ENCODE measurements around the gene RNF225. TPM values are rescaled to one million over a fixed set of nuclear protein-coding genes. Genes with fewer than 3 reads are reported as not detected.
"Not testable (repeated sequence)": the region's sequence is repeated elsewhere in the genome, so short reads cannot be mapped to it uniquely, and the experiment has no call there.

Gene RNF225
- polyA plus RNA-seq, 4 donors = not detected

- peak; percentile 87 to 98 (median 94) for DNase-seq (ENCODE audit: low read depth in 4 of 4, low spot score in 2 of 4)
Observed at GRCh38 chr19:58386576-58387337, 8.7 kb upstream of the RNF225 start, which contains the start of gene RPS5. Gene RPS5, plus strand, starts transcription at chr19:58387269. Its CDS starts 869 bp downstream, at chr19:58388138.

GRCh38 chr19:58387338-58388174, 7.9 kb upstream of the RNF225 start:
- no peak for DNase-seq (ENCODE audit: low read depth in 4 of 4, low spot score in 2 of 4)

- DNase-seq (ENCODE audit: low read depth in 4 of 4, low spot score in 2 of 4) = no peak
Observed at GRCh38 chr19:58388175-58388526, 7.3 kb upstream of the RNF225 start.

GRCh38 chr19:58392945-58393724, 2.3 kb upstream of the RNF225 start:
- DNase-seq (ENCODE audit: low read depth in 4 of 4, low spot score in 2 of 4) = no peak

- DNase-seq (ENCODE audit: low read depth in 4 of 4, low spot score in 2 of 4) = no peak
Observed at GRCh38 chr19:58393725-58394033, 1.8 kb upstream of the RNF225 start.

- DNase-seq (ENCODE audit: low read depth in 4 of 4, low spot score in 2 of 4) = no peak
Observed at GRCh38 chr19:58394821-58395219, 636 bp upstream of the RNF225 start.

GRCh38 chr19:58395979-58396627, 647 bp downstream of the RNF225 start:
- no peak for DNase-seq (ENCODE audit: low read depth in 4 of 4, low spot score in 2 of 4)

- no peak for DNase-seq (ENCODE audit: low read depth in 4 of 4, low spot score in 2 of 4)
Observed at GRCh38 chr19:58396691-58397532, 1.5 kb downstream of the RNF225 start.

GRCh38 chr19:58397533-58398037, 2.1 kb downstream of the RNF225 start:
- no peak for DNase-seq (ENCODE audit: low read depth in 4 of 4, low spot score in 2 of 4)

- DNase-seq (ENCODE audit: low read depth in 4 of 4, low spot score in 2 of 4) = no peak
Observed at GRCh38 chr19:58398087-58398486, 2.6 kb downstream of the RNF225 start.

GRCh38 chr19:58398545-58398944, 3.1 kb downstream of the RNF225 start:
- no peak for DNase-seq (ENCODE audit: low read depth in 4 of 4, low spot score in 2 of 4)

- no peak for DNase-seq (ENCODE audit: low read depth in 4 of 4, low spot score in 2 of 4)
Observed at GRCh38 chr19:58399903-58400302, 4.4 kb downstream of the RNF225 start.

GRCh38 chr19:58400316-58400915, 5.0 kb downstream of the RNF225 start:
- DNase-seq (ENCODE audit: low read depth in 4 of 4, low spot score in 2 of 4) = no peak

GRCh38 chr19:58400916-58401839, 5.7 kb downstream of the RNF225 start:
- DNase-seq (ENCODE audit: low read depth in 4 of 4, low spot score in 2 of 4) = peak; percentile 89 to 99 (median 98)

GRCh38 chr19:58401840-58402421, 6.5 kb downstream of the RNF225 start:
- DNase-seq (ENCODE audit: low read depth in 4 of 4, low spot score in 2 of 4) = no peak

- not testable (repeated sequence) for DNase-seq (ENCODE audit: low read depth in 4 of 4, low spot score in 2 of 4)
Observed at GRCh38 chr19:58403920-58404478, 8.5 kb downstream of the RNF225 start.

All from left renal cortex interstitium (tissue), 4 donors.